HG02981 (cell line): ENCODE measurements around the gene VAT1L.

Source experiments
- ATAC-seq: cut with Tn5 transposase; IDR thresholded peaks from one replicate; pipeline ENCODE4 v1.9.1; 2021; ENCODE audit warnings: mild to moderate bottlenecking, moderate library complexity; ENCODE audit not compliant: unreplicated experiment

Gene VAT1L

DNA sequence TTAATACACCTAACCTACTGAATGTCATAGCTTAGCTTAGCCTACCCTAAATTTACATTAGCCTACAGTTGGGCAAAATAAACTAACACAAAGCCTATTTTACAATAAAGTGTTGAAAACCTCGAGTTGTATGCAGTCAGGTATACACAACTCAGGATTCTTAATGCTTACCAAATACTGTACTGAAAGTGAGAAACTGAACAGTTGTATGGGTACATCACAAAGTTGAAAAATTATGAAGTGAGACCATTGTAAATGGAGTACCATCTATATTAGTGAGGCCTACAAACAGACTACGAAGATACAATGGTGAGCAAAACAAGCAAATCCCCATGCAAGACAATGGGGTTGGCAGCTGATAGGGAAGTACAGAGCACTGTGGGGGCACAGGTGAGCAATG is 79.7 kb downstream of the VAT1L start:
- ATAC-seq, result peak; percentile 13

DNA sequence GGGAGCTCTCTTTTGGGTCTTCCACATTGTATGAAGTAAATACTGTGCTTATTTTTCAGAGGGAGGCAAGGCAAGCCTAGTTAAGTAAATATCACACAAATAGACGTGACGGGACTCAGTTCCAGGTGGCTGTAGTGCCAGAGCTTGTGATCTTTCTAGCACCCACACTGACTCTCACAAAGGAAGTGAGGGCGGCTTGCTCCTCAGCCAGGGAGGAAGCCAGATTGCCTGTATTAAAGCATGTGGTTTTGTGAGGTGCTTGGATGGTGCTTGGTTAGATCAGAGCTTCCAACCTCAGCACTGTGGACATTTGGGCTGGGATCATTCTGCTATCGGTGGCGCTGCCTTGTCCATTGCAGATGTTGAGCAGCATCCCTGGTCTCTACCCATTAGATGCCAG is 80.1 kb downstream of the VAT1L start:
- ATAC-seq, result peak; percentile 73

DNA sequence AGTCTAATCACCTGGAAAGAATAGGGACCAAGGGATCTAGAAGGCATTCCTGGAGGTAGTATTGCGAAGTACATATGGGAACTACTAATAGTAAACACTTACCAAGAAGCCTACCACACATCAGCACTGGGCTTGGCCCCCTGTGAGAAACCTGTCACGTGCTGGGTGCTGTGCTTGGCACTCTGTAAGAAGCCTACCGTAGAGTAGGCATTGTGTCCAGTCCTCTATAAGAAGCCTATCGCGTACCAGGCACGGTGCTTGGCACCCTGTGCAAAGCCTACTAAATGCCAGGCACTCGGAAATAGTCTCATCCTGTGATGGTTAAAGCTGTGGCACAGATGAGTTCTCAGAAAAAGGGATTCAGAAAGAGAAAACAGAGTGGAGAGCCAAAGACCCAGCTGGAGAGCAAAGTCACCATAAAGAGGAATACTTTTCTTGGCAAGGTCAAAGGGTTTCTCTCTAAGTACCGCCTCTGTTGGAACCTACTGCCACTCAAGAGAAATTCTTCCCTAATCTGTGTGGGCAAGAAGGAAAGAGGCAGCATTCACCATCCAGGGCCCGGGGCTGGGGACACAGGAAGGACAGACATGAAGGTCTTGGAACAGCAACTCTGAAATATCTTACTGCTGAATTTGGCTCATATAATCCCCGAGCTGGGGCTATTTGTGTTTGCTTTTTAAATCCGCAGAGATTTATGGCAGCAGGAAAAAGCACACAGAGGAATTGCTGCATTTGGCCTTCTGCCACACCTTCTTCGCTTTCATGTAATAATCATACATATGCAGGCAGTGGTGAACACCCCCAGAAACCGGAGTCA is 81.8 kb downstream of the VAT1L start:
- ATAC-seq, result no peak

DNA sequence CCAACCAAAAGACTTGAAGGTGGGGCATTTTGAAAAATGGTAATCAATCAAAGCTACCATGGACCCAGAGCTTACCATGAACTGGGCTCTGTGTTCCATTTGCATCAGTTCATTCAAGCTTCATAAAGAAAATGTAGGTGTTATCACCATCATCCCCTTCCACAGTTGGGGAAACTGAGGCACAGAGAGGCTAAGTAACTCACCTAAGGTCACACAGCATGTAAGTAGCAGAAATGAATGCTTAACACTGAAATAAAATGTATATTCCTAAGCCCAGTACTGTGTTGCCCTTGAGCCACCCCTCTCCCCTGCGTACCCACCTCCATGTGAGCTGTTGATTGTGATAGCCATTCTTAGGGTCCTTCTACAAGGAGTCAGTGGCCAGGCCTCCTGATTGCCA is 83.6 kb downstream of the VAT1L start:
- no peak for ATAC-seq

DNA sequence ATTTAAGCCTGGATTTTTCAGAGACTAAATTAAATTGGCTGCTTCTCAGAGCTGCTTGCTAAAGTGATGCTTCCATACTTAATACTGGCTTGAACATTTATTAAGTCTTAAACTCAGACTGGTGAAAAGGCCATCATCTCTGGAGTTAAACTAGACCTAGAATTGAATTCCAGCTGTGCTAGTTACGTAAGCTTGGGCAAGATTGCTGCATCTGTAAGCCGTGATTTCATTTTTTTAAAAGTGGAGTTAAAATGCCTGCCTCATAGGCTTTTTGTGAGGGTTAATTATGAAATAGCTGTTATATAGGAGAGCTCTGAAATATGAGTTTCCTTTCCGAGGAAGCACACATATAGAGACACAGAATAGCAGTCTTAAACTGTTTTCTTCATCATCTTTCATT is 84.7 kb downstream of the VAT1L start:
- no peak for ATAC-seq

DNA sequence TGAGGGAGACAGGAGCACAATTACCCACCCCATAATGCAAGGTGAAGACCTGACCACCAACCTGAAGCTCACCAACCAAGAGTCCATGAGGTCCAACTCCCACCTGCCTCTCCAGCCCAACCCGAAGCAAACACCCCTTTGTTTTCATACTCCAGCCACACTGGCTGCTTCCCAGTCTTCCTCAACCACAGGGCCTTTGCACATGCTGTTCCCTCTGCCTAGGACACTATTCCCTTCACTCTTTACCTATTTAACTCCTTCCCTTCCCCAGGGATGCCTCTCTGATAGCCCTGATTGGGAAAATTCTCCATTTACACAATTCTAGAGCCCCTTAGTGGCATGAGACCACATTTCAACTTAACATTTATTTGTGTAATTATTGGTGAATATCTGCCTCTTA is 86.0 kb downstream of the VAT1L start:
- ATAC-seq, result no peak

DNA sequence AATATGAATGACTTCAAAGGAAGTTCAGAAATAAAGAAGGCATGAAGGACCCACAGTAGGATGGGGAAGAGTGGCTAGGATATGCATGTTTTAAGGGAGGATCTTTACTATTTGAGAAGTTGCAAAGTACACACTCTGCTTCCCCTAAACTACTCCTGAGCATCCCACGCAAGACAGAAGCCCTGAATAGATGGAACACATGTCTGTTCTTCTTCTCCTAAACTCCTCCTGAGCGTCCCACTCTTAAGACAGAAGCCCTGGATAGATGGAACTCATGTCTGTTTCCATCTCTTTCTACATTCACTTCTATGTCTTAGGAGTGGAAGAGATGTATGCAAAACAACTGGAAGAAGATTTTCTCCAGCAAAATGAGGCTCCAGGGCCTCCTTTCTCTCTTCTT is 88.4 kb downstream of the VAT1L start:
- ATAC-seq, result no peak

DNA sequence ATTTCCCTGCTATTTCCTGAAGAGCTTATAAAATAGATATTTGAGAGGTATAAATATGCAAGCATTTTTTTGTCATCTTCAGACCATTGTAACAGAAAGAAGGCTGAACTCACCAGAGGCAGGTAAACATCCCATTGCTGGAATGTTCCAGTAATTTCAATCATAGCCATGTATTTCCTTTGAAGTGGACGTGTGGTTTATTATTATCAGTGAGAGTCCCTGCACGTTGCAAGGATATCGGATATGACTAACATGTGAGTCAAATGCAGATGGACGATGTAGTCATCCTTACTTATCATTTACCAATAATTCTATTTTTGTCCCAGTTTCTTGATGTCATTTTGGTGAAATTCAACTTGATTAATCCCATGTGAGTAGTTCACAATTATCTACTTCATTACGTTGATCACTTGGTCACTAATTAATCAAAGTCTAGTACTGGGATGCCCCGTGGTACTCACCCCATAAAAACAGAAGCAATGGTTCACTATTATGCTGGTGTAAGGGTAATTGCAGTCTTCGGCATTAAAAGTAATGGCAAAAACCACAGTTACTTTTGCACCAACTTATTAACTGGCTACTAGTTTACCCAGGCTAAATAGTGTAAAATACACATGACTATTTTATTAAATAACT is 89.5 kb downstream of the VAT1L start:
- no peak for ATAC-seq

DNA sequence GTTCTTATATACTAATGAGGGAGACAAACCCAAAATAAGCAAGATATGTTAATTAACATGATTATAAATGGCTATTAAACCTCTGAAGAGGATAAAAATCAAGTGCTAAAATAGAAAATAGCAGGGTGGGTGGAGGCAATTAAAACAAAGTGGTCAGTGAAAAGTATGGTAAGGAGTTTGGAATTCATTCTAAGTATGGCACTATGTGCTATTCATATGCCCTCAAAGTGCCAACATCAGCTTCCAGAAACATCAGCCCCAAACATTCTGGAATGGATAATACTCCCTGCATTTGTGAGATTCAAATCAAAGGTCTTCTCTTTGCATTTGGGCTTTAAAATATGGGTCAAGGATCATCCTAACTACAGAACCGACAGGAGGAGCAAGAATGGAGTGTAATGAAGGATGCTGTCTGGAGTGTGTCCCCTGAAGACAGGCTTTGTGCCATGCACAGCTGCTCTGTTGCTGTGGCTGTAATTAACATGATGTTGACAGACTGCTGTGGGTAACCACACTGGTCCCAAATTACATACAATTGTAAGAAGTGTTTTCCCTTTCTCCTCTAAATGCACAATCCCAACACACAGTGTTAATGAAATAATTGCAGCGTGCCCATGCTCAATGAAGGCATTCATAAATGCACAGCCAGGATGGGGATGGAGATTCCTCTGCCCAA is 93.1 kb downstream of the VAT1L start:
- no peak for ATAC-seq

DNA sequence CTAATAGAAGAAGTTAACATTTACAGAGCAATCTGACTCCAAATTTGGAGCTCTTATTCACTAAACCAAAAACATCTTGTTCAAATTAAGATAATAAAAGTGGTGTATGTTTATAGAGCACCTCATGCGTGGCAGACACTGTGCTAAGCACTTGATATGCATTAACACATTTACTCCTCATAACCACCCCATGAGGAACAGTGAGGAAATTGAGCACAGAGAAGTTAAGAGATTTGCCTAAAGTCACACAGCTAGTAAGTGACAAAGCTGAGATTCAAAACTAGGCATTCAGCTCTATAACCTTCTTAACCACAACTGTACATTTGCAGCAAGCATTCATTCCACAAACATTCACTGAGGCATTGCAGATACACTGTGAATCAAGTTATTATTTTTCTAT is 94.0 kb downstream of the VAT1L start:
- ATAC-seq, result no peak

DNA sequence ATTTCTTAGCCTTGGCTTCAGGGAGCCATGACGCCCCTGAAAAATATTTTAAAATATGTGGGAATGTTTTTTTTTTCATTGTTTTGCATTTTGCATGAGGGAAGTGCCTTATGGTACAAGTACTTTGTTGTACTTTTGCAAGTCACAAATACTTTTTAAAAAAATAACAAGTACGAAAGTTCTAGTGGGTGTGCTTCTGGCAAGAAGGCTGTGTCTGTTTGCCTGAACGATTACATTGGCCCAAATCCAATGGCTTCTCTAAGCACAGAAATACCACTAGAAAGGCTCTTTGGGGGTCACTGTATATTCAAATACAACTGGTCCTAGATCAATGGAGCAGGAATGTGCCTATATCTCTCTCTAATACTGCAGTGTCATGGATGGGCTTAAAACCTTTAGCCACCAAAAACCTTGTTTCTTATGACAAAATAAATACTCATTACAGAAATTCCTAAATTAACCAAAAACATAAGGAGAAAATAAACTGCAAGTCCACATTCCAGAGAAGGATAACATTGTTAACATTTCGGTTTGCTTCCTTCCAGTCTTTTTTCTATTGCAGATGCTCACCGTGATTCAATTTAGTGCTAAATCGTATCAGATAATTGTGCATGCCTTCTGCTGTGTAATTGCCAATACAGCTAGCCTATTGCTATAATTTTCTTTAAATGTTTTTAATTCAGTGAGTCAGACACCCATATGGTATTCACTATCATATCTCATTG is 97.4 kb downstream of the VAT1L start:
- ATAC-seq, result no peak

DNA sequence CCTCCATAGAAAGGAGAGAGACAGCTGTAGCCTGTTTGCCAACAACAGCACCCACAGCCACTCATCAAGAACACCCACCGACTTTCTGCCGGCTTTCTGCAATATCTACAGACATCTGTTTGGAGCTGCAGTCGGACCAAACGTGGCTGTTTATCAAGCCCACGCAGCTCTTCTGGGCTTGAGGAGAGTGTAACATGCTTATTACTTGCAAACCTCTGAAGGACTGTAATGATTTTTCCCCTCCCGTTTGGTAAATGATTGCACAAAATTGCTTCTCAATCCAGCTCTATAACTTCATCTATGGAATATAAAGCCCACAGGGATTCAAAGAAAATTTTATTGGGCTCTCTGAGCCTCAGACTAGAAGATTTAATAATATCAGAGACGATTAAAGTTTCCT is 100.5 kb downstream of the VAT1L start:
- ATAC-seq, result no peak

DNA sequence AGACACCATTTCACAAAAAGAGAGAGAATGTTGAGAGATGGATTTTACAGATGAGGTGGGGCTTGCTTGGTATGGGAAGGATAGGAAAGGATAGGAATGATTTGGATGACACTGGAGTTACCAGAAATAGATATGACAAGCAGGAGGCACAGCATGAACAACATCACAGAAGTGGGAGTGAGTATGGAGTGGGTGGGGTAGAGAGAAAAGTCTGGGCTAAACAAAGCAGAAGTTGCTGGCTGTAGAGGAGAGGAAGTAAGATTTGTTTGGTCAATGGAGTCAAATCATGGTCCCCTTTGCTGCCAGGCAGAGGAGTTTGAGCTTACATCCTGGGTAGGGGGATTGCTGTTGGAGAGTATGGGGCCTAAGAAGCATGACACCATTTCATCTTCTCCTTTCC is 101.7 kb downstream of the VAT1L start:
- ATAC-seq, result no peak

DNA sequence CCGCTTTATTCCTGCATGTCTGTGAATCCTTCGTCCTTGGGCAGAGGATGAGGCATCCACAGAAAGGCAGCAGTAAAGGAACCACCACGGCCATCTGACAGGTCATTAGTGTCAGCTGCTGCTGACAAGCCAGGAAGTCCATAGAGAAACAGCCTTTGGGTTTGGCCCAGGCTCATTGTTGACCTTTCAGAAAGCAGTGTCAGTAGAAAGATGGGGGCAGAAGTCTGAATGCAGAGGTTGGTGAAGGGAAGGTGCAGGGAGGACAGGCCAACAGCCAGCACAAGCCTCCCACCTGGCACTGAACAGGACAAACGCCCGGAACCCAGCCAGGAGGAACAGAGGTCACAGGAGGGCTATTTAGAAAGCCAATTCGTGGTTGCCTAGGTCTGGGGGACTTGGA is 105.8 kb downstream of the VAT1L start:
- no peak for ATAC-seq

DNA sequence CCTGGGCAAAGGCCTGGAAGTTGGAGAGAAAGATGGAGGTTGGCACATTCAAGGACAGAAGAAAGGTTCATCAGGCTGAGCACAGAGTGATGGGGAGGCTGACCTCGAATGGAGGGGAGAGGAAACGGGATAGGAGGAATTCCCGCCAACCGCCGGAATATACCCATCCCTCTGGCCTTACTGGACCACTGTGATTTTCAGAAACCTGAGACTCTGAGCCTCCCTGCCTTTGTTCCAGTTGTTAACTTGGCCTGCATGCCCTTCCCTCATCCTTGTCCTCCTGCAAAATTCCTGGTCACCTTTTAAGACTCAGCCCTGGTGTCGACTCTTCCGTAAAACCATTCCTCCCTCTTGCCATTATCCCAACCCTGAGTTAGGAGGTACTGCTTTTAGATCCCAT is 107.6 kb downstream of the VAT1L start:
- ATAC-seq, result no peak

DNA sequence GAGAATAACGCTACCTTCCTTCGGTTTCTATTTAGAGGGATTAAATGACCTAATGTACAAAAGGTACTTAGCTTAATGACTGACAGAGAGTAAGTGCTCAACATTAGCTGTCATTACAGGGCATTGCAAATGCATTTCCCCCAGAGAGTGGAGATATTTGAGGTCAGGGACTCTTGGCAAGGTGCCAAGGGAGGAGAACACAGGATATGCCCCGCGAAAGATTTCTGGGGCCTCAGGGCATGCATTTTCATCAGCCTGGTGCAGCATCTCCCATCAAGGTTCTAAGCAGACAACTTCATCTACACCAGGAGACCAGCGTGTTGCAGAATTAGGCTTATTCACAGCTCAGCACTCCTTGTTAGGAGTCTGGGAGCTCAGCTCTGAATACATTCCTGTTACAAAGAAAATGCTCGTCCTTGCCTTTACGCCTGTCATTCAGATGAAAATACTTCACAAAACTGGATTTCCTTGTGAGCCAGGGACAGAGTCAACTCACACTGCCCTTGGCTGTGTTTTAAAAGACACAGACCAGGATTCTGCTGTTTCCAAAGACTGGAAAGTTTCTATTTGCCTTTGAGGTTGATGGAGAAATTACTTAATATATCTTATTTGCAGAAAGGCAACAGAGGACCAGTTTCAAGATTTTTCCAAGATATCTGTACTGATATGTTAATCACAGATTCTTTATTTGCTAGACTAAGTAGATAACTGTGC is 108.2 kb downstream of the VAT1L start:
- ATAC-seq, result no peak

DNA sequence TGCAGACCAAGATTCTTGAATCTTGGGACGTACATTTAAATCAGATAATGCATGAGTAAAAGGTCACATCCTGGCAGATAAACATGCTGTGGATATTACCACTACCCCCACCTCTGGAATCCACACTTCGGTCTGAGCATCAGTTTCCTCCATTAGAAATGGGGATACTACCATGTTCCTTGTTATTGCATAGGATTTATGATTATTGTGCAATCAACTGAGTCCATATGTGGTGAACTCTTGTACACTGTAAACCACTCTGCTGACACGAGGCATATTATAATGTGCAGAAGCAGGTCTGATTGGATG is 108.7 kb downstream of the VAT1L start:
- no peak for ATAC-seq

DNA sequence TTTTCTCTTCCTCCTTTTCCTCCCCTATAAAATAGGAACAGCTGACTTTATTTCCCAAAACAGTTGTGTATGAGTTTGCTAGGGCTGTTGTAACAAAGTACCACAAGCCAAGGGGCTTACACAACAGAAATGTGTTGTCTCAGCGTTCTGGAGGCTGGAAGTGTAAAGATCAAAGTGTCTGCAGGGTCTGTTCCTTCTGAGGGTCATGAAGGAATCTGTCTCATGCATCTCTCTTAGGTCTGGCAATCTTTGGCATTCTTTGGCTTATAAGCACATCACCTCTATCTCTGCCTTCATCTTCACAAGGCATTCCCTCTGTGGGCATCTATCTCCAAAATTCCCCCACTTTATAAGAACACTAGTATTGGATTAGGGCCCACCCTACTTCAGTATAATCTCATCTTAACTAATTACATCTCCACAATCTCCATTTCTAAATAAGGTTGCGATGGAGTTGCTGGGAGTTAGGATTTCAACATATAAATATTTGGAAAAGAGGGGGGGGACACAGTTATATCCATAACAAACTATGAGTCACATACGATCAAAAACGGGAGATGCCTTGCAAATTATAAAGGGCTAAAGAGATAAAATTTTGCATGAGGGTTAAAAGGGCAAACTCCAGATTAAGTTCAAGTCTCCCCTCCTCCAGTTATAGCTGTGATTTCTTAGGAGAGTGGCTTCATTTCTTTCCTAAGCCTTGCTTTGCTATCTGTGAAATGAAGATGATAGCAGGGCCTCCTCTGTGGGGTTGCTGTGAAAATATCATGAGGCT is 109.7 kb downstream of the VAT1L start:
- ATAC-seq, result no peak

DNA sequence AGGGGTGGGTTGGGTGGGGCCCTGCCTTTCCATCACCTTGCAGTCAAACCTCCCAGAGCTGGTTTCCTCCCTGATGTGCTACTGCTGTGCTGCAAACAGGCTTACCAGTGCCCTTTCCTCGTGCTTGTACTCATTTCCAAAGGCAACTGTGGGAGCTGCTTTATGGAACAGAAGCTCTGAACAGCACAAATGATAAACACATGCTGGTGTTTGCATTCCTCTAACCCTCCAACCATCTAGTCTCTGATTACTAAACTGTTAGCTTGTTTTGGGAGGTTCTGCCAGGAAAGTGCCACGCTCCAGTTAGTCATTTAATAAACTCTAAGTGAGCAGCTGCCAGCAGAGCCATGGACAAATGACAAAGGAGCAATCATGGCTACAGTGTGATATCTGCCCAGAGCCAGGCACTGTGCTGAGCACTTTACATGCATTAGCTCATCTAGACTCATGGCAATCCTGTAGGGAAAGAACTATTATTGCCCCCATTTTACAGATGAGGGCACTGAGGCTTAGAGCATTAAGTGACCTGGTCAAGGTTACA is 110.4 kb downstream of the VAT1L start:
- ATAC-seq, result no peak

DNA sequence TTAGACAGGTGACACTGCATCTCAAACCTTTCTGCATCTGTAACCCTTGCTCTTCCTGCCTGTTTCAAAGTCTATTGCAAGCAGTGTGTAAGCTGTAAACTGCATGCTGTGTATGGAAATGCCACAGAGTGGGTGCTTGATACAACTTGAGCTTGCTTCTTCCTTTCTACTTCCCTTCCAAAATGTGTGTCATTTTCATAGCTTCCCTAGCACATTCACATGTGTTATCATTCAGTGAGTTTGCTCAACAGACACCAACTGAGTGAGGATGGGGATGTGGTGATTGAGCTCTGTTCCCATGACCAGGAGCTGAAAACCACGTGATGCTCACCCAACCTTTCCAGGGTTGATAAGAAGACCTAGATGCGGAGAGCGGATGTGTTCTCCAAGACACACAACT is 111.1 kb downstream of the VAT1L start:
- no peak for ATAC-seq
